PC-3 (cell line): ENCODE measurements around the gene WIPF1. TPM values are rescaled to one million over a fixed set of nuclear protein-coding genes. Genes with fewer than 3 reads are reported as not detected.

Experiments used
- ATAC-seq: fragments of 200-7000 bp; cut with Tn5 transposase; 2 replicates; pipeline ENCODE4 v1.9.1; 2020; ENCODE audit warnings: mild to moderate bottlenecking, moderate library complexity
- BruUV-seq: library from RNA; stranded (reverse); fragments of 400-500 nt; replicated peaks from 2 replicates; lab custom pipeline; 2021; lab: Mats Ljungman, UMichigan
- CTCF ChIA-PET: fragments of 300-600 bp; sonication (Branson Sonifier 250); formaldehyde crosslinking; loops from one replicate; lab custom pipeline; 2022; ENCODE audit warnings: antibody characterized with exemption; lab: Charles Lee
- POLR2A ChIA-PET: fragments of 300-600 bp; sonication (Branson Sonifier 250); formaldehyde crosslinking; loops from one replicate; lab custom pipeline; 2022; ENCODE audit warnings: antibody characterized with exemption; ENCODE audit not compliant: unreplicated experiment; lab: Charles Lee
- DNase-seq: peaks from one replicate; pipeline ENCODE4 v3.0.0-alpha.2; 2015
- H2AFZ ChIP-seq: fragments of 300-600 bp; sonication (generic); 2 replicates; pipeline ENCODE4 v1.6.0; 2016; ENCODE audit warnings: antibody characterized with exemption, low read length
- H3F3A ChIP-seq: fragments of 300-600 bp; sonication (generic); one replicate; pipeline ENCODE4 v1.6.0; 2017; ENCODE audit warnings: antibody characterized with exemption, low read length, control low read depth, mild to moderate bottlenecking; ENCODE audit not compliant: unreplicated experiment
- H3K27ac ChIP-seq: fragments of 300-600 bp; sonication (generic); 2 replicates; pipeline ENCODE4 v1.5.1; 2016; ENCODE audit warnings: mild to moderate bottlenecking, low read length
- H3K27me3 ChIP-seq: fragments of 300-600 bp; sonication (generic); 2 replicates; pipeline ENCODE4 v1.6.1; 2016; ENCODE audit warnings: low read length, mixed read lengths
- H3K36me3 ChIP-seq: fragments of 300-600 bp; sonication (generic); 2 replicates; pipeline ENCODE4 v1.6.1; 2016; ENCODE audit warnings: low read depth, mixed run types, low read length, mixed read lengths
- H3K4me1 ChIP-seq: fragments of 300-600 bp; sonication (generic); 2 replicates; pipeline ENCODE4 v1.5.1; 2016; ENCODE audit warnings: low read length; ENCODE audit not compliant: insufficient read depth
- H3K4me2 ChIP-seq: fragments of 300-600 bp; sonication (generic); 2 replicates; pipeline ENCODE4 v1.6.0; 2016; ENCODE audit warnings: low read length
- H3K4me3 ChIP-seq: fragments of 300-600 bp; sonication (generic); 2 replicates; pipeline ENCODE4 v1.5.1; 2016; ENCODE audit warnings: mild to moderate bottlenecking, low read length, mixed read lengths
- H3K79me2 ChIP-seq: fragments of 300-600 bp; sonication (generic); 2 replicates; pipeline ENCODE4 v1.6.1; 2017; ENCODE audit warnings: low read length, mixed read lengths
- H3K9ac ChIP-seq: fragments of 300-600 bp; sonication (generic); 2 replicates; pipeline ENCODE4 v1.6.0; 2016; ENCODE audit warnings: mild to moderate bottlenecking, low read length
- H3K9me2 ChIP-seq: fragments of 300-600 bp; sonication (generic); replicated peaks from 2 replicates; pipeline ENCODE4 v1.6.1; 2016; ENCODE audit warnings: mixed run types, low read length, mixed read lengths
- H3K9me3 ChIP-seq: fragments of 300-600 bp; sonication (generic); 2 replicates; pipeline ENCODE4 v1.6.1; 2016; ENCODE audit warnings: low read length, mixed read lengths
- H4K20me1 ChIP-seq: fragments of 300-600 bp; sonication (generic); 2 replicates; pipeline ENCODE4 v1.6.1; 2016; ENCODE audit warnings: low read length, mixed read lengths
- EZH2 ChIP-seq: fragments of 300-600 bp; sonication (generic); IDR thresholded peaks from one replicate; pipeline ENCODE4 v1.6.1; 2017; ENCODE audit warnings: antibody characterized with exemption, mild to moderate bottlenecking, low read length; ENCODE audit not compliant: unreplicated experiment
- EZH2phosphoT487 ChIP-seq: fragments of 300-600 bp; sonication (generic); IDR thresholded peaks from 2 replicates; pipeline ENCODE4 v1.6.1; 2018; ENCODE audit warnings: mild to moderate bottlenecking, antibody characterized with exemption, low read length, borderline replicate concordance
- intact Hi-C: fragments of 100-400 bp; cut with micrococcal nuclease; formaldehyde crosslinking; loops from 2 replicates; pipeline ENCODE4 v1.9.0; 2023
- total RNA-seq: library from RNA; depleted of rRNA; stranded (reverse); fragments of >200 nt; gene quantifications from 2 replicates; pipeline ENCODE4 v1.2.3, GENCODE V29; 2014
- TF ChIP-seq, protein P1 (sequence below): fragments of 300-600 bp; sonication (generic); conservative IDR thresholded peaks from 2 replicates; pipeline ENCODE4 v1.5.1; 2017; ENCODE audit warnings: antibody characterized with exemption, low read depth, mild to moderate bottlenecking, low read length

The WIPF1 gene
- total RNA-seq, 1 experiment from 2014 or later, result 0.29 TPM

DNA sequence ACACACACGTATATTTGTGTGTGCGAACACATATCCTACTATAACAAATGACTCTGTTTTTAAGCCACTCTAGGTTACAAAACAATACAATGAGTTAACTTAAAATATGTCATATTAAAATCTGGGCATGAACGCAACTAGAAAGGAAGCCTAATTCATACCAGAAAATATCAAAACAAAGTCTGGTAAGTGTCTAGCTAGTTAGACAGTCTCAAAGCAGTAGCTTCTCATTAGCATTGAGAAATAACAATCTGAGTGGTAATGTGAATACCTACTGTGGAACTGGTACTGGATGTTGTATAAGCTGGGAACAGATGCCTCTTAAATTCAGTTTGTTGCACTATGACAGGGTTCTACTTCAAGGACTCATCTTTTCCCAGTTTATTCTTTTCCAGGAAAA, 32.5 kb upstream of the WIPF1 start:
- ATAC-seq, result no peak
- no peak overlapping the region for H2AFZ ChIP-seq
- H3K9ac ChIP-seq, result no peak overlapping the region
- H3K9me3 ChIP-seq, result no peaks in the 10 kb centered on the region
- no peaks in the 10 kb centered on the region for H3K4me1 ChIP-seq
- no peaks in the 10 kb centered on the region for H4K20me1 ChIP-seq
- DNase-seq, result no peak
- H3F3A ChIP-seq, result no peaks in the 10 kb centered on the region
- H3K4me2 ChIP-seq, result no peak overlapping the region
- intact Hi-C loops, result no loop called here
- no peaks in the 10 kb centered on the region for H3K36me3 ChIP-seq
- ChIA-PET POLR2A (interaction anchor here (0.5 kb wide), 1 partner anchor 668 kb away, joined by 6 read pairs; no protein-coding TSS in a partner anchor), CTCF (interaction anchor here (0.5 kb wide), 1 partner anchor 371 kb away, joined by 3 read pairs; no protein-coding TSS in a partner anchor)
- no peak overlapping the region for H3K27ac ChIP-seq
- no peaks in the 10 kb centered on the region for H3K79me2 ChIP-seq
- BruUV-seq, result no TSS peak
- no peaks in the 10 kb centered on the region for H3K9me2 ChIP-seq
- 0 out of 2 replicates have a peak, but pooled peaks cover 7% of the 10 kb centered on the region for H3K27me3 ChIP-seq
- TF ChIP-seq, protein P1, sequence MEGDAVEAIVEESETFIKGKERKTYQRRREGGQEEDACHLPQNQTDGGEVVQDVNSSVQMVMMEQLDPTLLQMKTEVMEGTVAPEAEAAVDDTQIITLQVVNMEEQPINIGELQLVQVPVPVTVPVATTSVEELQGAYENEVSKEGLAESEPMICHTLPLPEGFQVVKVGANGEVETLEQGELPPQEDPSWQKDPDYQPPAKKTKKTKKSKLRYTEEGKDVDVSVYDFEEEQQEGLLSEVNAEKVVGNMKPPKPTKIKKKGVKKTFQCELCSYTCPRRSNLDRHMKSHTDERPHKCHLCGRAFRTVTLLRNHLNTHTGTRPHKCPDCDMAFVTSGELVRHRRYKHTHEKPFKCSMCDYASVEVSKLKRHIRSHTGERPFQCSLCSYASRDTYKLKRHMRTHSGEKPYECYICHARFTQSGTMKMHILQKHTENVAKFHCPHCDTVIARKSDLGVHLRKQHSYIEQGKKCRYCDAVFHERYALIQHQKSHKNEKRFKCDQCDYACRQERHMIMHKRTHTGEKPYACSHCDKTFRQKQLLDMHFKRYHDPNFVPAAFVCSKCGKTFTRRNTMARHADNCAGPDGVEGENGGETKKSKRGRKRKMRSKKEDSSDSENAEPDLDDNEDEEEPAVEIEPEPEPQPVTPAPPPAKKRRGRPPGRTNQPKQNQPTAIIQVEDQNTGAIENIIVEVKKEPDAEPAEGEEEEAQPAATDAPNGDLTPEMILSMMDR, result no peak
- no peak for TF ChIP-seq EZH2
- no peak for TF ChIP-seq EZH2phosphoT487
- H3K4me3 ChIP-seq, result no peak overlapping the region

DNA sequence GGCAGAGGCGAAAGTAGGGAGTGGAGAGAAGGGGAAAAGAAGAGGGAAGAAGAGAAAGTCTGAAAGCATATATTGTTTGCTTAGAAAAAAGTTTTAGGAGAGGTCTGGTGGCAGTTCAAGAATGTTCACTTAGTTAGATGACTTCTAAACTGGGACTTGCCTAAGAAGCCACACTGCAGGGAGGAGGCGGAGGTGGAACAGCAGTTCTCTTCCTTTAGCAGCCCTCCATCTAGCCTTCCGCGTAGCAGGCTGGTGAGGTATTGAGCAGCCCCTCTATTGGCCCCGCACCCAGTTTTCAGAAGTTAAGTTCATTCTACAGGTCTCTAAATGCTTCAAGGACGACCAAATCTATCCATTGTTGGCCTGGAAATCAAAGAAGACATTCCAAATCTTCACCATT, 31.9 kb upstream of the WIPF1 start:
- BruUV-seq, result no TSS peak
- Histone ChIP-seq H3K9me3 (no peaks in the 10 kb centered on the region), H2AFZ (no peak overlapping the region), H3K9ac (no peak overlapping the region), H3K79me2 (no peaks in the 10 kb centered on the region), H3K36me3 (no peaks in the 10 kb centered on the region), H3K27me3 (0 out of 2 replicates have a peak, but pooled peaks cover 7% of the 10 kb centered on the region), H3K9me2 (no peaks in the 10 kb centered on the region), H3K4me1 (no peaks in the 10 kb centered on the region), H4K20me1 (no peaks in the 10 kb centered on the region), H3F3A (no peaks in the 10 kb centered on the region), H3K27ac (no peak overlapping the region), H3K4me2 (no peak overlapping the region), H3K4me3 (no peak overlapping the region)
- intact Hi-C loops, result no loop called here
- ChIA-PET CTCF (interaction anchor here (0.5 to 0.7 kb wide), 2 partner anchors 33 to 371 kb away, joined by 3 to 4 read pairs; no protein-coding TSS in a partner anchor), POLR2A (interaction anchor here (0.5 kb wide), 1 partner anchor 667 kb away, joined by 6 read pairs; no protein-coding TSS in a partner anchor)
- DNase-seq (no peak), ATAC-seq (no peak)
- TF ChIP-seq, protein P1, result no peak
- no peak for TF ChIP-seq EZH2
- no peak for TF ChIP-seq EZH2phosphoT487

DNA sequence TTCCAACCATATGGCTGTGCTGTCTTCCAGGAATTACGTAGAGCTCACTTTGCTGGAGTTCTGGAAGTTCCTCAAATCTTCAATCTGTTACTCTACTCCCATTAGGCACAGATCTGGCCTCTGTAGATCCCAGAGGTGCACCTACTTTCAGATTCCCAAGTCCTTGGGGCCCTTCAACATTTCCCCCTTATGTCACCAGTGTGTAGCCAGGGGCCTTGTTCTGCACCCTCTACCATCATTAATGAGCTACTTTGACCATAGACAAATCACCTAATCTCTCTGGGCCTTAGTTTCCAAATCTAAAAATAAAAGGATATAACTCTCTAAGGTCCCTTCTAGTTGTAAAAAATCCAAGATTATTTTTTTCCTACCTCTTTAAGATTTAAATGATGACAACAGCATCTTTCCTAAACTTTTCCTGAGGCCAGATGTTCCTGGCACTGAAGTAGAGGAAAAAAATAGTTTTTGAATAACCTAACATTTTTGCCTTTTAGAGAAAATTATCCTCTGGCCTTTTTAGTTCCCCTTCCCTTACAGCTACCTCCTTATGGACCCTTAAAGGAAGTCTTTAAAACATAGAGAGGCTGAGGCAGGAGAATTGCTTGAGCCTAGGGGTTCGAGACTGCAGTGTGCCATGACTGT, 31.0 kb upstream of the WIPF1 start:
- CTCF ChIA-PET, result no interaction called here
- H4K20me1 ChIP-seq, result no peaks in the 10 kb centered on the region
- BruUV-seq, result no TSS peak
- TF ChIP-seq EZH2 (no peak), EZH2phosphoT487 (no peak)
- TF ChIP-seq, protein P1, result no peak
- H3K9me3 ChIP-seq, result no peaks in the 10 kb centered on the region
- no peaks in the 10 kb centered on the region for H3K9me2 ChIP-seq
- 0 out of 2 replicates have a peak, but pooled peaks cover 7% of the 10 kb centered on the region for H3K27me3 ChIP-seq
- POLR2A ChIA-PET, result no interaction called here
- no peaks in the 10 kb centered on the region for H3K36me3 ChIP-seq
- no peak overlapping the region for H3K9ac ChIP-seq
- intact Hi-C loops, result no loop called here
- H3K4me3 ChIP-seq, result no peak overlapping the region
- H3K79me2 ChIP-seq, result no peaks in the 10 kb centered on the region
- H3K27ac ChIP-seq, result no peak overlapping the region
- no peak for ATAC-seq
- no peak overlapping the region for H3K4me2 ChIP-seq
- H3F3A ChIP-seq, result no peaks in the 10 kb centered on the region
- no peak overlapping the region for H2AFZ ChIP-seq
- DNase-seq, result no peak
- H3K4me1 ChIP-seq, result no peaks in the 10 kb centered on the region
